ENCODE data around the gene SFXN3. TPM values are rescaled to one million over a fixed set of nuclear protein-coding genes. Genes with fewer than 3 reads are reported as not detected.
"Not testable (repeated sequence)": the region's sequence is repeated elsewhere in the genome, so short reads cannot be mapped to it uniquely, and the experiment has no call there.

Gene SFXN3
- total RNA-seq, 1 donor from 2014 or later, result 45.7 TPM

GRCh38 chr10:101032637-101033224 is 1.7 kb downstream of the SFXN3 start:
- DNase-seq (ENCODE audit: low spot score in 2 of 2), result peak in 1 of 2 donors; percentile 72
- no peak for FAIRE-seq

GRCh38 chr10:101033276-101033675 is 2.2 kb downstream of the SFXN3 start:
- FAIRE-seq (no peak), DNase-seq (ENCODE audit: low spot score in 2 of 2) (no peak)

GRCh38 chr10:101034404-101034803 is 3.4 kb downstream of the SFXN3 start:
- DNase-seq (ENCODE audit: low spot score in 2 of 2); FAIRE-seq: not testable (repeated sequence)

GRCh38 chr10:101035314-101035713 is 4.3 kb downstream of the SFXN3 start:
- FAIRE-seq (no peak), DNase-seq (ENCODE audit: low spot score in 2 of 2) (no peak)

GRCh38 chr10:101035916-101036702 is 5.1 kb downstream of the SFXN3 start:
- DNase-seq (ENCODE audit: low spot score in 2 of 2) (no peak), FAIRE-seq (no peak)

- no peak for FAIRE-seq
- no peak for DNase-seq (ENCODE audit: low spot score in 2 of 2)
These were observed 5.7 kb downstream of the SFXN3 start for GRCh38 chr10:101036726-101037125.

DNA sequence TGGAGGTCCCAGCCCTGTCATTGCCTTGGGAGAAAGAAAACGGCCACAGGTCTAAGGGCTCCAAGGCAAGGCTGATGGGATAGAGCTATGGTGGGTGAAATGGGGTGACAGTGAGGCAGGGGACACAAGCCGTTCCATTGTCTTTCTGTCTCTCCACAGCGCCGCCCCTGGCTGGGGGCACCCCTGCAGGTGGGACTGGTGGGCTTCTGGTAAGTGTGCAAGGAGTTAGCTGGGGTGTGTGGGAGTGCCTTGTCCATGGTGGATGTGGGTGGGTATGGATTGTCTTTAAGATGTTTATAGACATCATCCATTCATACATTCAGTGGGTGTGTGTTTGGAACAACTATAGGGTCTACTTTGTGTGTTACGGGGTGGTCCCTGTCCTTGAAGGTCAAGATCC is 7.5 kb downstream of the SFXN3 start:
- DNase-seq (ENCODE audit: low spot score in 2 of 2) (no peak), FAIRE-seq (no peak)

DNA sequence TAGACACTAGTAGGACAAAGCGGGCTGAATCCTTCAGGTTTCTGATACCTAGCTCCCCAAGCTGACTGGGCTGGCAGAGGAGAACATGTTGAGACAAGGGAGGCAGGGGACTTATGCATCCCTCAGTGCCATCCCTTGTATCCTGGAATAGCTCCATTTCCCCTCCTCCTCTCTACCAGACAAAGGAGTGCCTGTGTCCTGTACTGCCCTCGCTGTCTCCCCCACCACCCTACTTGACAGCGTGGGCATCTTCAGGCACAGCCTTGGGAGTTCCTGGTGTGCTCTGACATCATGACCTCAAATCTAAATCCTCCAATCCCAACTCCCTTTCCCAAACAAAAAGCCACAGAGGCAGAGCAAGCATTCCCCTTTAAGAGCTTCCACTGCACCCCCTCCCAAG is 9.0 kb downstream of the SFXN3 start:
- FAIRE-seq, result no peak
- DNase-seq (ENCODE audit: low spot score in 2 of 2), result no peak

GRCh38 chr10:101040851-101041250 is 9.8 kb downstream of the SFXN3 start:
- DNase-seq (ENCODE audit: low spot score in 2 of 2), result no peak
- no peak for FAIRE-seq

DNA sequence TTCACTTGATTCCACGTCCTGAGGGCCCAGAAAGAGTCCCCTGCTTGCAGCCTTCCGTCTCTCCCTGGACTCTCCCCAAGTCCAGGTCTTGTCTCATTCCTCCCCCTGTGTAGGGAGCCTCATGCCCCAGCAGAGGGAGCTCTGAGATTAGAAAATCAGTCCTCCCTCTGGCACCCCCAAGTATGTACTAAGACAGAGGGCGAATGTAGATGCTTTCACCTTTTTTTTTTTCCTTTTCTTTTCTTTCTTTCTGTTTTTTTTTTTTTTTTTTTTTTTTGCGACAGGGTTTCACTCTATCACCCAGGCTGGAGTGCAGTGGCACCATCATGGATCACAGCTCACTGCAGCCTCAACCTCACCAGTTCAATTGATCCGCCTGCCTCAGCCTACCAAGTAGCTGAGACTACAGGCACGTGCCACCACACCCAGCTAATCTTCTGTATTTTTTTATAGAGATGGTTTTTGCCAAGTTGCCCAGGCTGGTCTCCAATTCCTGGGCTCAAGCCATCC is 10.3 kb downstream of the SFXN3 start:
- FAIRE-seq (peak; percentile 73), DNase-seq (ENCODE audit: low spot score in 2 of 2) (peak; percentile 76 to 85)

DNA sequence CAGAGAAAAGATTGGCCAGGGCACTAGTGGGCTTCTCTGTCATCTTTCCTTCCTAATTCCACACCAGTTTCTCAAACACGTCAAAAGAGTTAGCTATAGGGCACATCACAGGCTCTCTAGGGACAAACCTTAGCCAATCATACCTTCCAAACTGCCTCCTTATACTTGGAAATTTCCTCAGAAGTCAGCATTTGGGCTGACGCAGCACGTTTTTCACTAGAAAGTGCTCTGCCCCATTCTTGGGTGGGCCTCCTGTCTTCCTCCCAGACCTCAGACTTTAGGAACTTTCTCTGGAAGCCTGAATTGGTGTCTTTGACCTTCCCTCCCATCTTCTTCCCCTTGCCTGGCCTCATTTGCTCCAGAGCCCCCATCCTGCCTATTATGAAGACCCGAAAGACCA is 11.1 kb downstream of the SFXN3 start:
- FAIRE-seq, result no peak
- DNase-seq (ENCODE audit: low spot score in 2 of 2), result no peak

- DNase-seq (ENCODE audit: low spot score in 2 of 2) (peak; percentile 72 to 90), FAIRE-seq (no peak)
These were observed 11.8 kb downstream of the SFXN3 start for GRCh38 chr10:101042667-101043362.

DNA sequence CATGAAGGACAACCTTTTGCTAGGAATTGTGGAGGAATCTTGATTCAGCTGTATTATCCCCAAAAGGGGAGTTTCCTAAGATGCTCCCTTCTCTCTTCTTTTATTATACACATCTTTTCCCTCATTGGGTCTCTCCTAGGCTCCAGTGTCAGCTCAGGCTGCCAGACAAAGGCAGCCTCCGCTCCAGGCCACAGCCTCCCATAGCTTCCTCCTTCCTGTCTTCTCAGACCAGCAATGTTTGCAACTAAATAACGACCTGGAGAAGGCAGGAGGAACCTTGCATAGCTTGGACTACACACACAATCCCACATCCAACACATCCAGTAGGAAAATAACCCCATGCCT is 12.3 kb downstream of the SFXN3 start:
- FAIRE-seq, result no peak
- no peak for DNase-seq (ENCODE audit: low spot score in 2 of 2)

DNA sequence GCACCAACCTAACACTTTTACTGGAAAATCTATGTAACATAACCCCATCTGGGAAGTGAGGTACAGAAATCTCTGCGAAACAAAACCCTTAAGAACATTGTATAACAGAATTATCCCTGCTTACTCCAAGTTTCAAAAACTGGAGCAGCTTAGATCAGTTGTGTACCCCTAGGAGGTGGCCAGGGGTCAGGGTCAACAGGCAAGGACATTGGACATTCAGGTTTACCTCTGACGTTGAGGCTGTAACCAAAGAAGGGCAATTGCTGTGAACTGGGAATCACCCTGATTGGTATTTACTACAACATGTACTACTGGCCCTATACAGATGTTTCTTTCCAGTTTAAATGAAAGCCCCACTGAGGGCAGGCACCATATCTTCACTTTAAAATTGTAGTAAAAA is 13.1 kb downstream of the SFXN3 start:
- DNase-seq (ENCODE audit: low spot score in 2 of 2), result no peak
- FAIRE-seq, result no peak

DNA sequence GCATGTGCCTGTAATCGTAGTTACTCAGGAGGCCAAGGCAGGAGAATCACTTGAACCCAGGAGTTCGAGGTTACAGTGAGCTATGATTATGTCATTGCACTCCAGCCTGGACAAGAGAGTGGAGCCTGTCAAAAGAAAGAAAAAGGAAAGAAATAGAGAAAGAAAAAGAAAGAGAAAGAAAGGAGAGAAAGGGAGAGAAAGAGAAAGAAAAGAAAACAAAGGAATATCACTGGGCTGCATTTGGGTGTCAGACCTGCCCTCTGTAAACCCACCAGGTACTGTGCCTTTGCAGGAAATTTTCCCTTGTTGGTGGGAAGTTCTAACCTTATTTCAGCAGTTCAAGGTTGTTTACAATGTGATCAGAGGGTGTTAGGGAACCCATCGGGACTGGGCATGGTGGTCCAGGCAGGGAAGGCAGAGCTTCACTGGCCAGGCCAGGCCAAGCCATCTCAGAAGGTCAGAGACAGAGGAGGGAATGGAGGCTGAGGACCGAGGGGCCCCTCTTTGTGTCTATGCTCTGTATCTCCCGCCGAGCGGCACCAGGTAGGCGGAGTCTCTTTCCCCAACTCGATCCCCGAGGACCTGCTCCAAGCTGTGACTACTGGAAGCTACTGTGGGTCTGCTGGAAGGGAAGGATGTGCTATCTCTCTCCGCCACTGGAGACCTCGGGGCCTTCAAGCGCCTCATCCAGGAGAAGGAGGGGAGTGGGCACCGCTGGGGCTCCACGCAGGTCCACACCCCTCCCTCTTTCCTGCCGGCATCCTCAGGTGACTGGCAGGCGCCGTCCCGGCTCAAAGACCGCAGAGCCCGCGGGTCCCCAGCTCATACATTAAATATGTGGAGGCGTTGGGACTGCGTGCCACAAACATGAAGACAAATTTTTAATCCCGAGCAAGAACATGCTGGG is 15.6 kb downstream of the SFXN3 start:
- FAIRE-seq (no peak), DNase-seq (ENCODE audit: low spot score in 2 of 2) (no peak)

DNA sequence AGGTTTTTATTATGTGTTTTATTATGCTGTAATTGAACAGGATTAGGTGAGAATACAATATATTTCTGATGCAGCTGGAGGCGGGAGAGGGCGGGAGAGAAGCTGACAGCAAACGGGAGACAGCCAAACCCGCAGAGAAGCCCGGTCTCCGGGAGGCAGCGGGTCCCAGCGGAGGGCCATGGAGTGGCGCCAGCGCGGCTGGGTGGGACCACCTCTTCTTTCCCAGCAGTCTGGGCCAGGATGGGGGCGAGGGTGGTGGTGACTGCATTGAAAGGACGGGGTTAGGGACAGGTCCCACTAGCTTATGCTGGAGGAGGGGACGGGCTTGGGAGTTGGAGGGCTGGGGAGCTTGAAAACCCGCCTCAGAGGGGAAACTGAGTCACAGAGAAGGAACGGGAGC is 16.2 kb downstream of the SFXN3 start:
- no peak for DNase-seq (ENCODE audit: low spot score in 2 of 2)
- no peak for FAIRE-seq

- DNase-seq (ENCODE audit: low spot score in 2 of 2) (no peak), FAIRE-seq (no peak)
These were observed 17.2 kb downstream of the SFXN3 start for GRCh38 chr10:101047961-101048892.

DNA sequence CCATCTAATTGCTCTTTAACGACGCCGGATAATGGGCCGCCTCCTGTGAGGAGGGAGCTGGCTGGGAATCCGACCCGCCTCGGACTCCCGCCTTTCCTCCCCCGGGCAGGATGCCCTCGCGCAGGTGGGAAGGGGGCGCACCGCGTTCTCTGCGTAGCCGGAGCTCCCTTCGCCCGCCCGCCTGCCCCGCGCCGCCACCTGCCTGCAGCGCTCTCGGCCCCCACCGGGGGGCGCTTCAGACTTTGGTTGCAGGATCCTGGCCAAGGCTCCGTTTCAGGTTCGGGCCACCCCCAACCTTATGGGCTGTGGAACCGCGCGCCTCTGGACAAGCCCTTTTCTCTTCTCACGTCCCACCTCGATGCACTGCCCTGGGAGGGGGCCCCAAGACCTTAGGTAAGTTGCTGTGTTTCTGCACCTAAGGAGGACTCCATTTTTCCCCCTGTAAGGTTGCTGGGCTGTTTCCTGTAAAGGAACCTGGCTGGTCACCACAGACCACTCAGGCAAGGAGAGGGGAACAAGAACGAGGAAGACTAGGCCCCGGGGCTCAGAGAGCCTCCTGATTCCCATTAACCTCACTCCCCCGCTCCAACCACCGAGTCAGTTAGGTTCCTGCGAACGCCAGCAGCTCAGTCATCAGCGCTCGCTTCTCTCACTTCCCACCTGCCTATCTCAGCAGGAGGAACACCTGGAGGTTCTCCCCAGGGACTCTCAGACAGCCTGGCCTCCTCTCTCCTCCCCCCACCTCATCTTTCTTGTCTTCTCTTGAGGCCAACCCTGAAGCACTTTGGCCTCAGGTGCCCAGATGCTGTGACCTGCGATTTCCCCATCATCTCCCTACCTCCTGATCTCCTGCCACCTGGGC is 19.4 kb downstream of the SFXN3 start:
- DNase-seq (ENCODE audit: low spot score in 2 of 2) (peak in 1 of 2 donors; percentile 62), FAIRE-seq (no peak)

Measured in frontal cortex (tissue), 4 donors.